ENCODE measurements around the gene KCNC2.

KCNC2 gene

DNA sequence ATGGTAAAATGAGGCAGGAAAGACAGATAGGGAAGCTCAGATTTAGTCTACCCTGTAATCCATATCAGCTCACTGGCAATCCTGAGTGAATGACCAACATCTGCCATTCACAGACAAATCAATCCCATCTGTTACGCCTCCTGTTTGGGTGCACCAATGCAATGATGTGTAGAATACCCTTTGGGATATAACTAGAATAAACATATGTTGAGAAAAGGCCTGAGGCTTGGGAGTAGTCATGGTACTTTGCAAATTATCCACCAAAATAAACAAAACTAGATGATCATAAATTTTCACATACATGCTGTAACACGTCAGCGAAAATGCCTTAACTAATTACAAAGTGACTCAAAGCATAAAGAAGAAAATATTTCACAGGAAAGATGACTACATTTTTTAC lies 78.8 kb downstream of the KCNC2 start:
- Mint-ChIP-seq H3K36me3 (no peaks in the 10 kb centered on the region), H3K4me1 (no peaks in the 10 kb centered on the region), H3K27me3 (no peaks in the 10 kb centered on the region), H3K9me3 (no peaks in the 10 kb centered on the region), H3K27ac (no peak overlapping the region), H3K4me3 (no peak overlapping the region)
- DNase-seq, result no peak
- no peak for ATAC-seq (replicated peaks)

GRCh38 chr12:75129275-75129674 lies 80.4 kb downstream of the KCNC2 start:
- Mint-ChIP-seq H3K27me3 (no peaks in the 10 kb centered on the region), H3K36me3 (no peaks in the 10 kb centered on the region), H3K4me3 (no peak overlapping the region), H3K4me1 (no peaks in the 10 kb centered on the region), H3K9me3 (no peaks in the 10 kb centered on the region), H3K27ac (no peak overlapping the region)
- no peak for ATAC-seq (replicated peaks)
- no peak for DNase-seq

- no peaks in the 10 kb centered on the region for H3K27me3 Mint-ChIP-seq
- no peaks in the 10 kb centered on the region for H3K36me3 Mint-ChIP-seq
Observed at GRCh38 chr12:75121036-75121705, 88.5 kb downstream of the KCNC2 start.

GRCh38 chr12:75120311-75120711 lies 89.3 kb downstream of the KCNC2 start:
- H3K4me3 Mint-ChIP-seq, result no peak overlapping the region
- no peaks in the 10 kb centered on the region for H3K9me3 Mint-ChIP-seq
- ATAC-seq (replicated peaks), result no peak
- no peaks in the 10 kb centered on the region for H3K27me3 Mint-ChIP-seq
- no peaks in the 10 kb centered on the region for H3K4me1 Mint-ChIP-seq
- no peak for DNase-seq
- H3K27ac Mint-ChIP-seq, result no peak overlapping the region
- no peaks in the 10 kb centered on the region for H3K36me3 Mint-ChIP-seq

More at GRCh38 chr12:75121036-75121705, 88.5 kb downstream of the KCNC2 start:
- no peak for ATAC-seq (replicated peaks)
- no peak overlapping the region for H3K4me3 Mint-ChIP-seq
- DNase-seq, result no peak
- no peaks in the 10 kb centered on the region for H3K4me1 Mint-ChIP-seq
- H3K9me3 Mint-ChIP-seq, result no peaks in the 10 kb centered on the region
- no peak overlapping the region for H3K27ac Mint-ChIP-seq

GRCh38 chr12:75116646-75117198 lies 92.9 kb downstream of the KCNC2 start:
- Mint-ChIP-seq H3K4me3 (no peak overlapping the region), H3K4me1 (no peaks in the 10 kb centered on the region), H3K9me3 (peaks cover 0 to 4% of the 10 kb centered on the region in 2 donors), H3K36me3 (no peaks in the 10 kb centered on the region), H3K27ac (no peak overlapping the region), H3K27me3 (no peaks in the 10 kb centered on the region)
- DNase-seq, result no peak
- no peak for ATAC-seq (replicated peaks)

GRCh38 chr12:75115748-75116147 lies 93.9 kb downstream of the KCNC2 start:
- peaks cover 0 to 4% of the 10 kb centered on the region in 2 donors for H3K9me3 Mint-ChIP-seq
- H3K27me3 Mint-ChIP-seq, result no peaks in the 10 kb centered on the region
- no peak overlapping the region for H3K4me3 Mint-ChIP-seq
- ATAC-seq (replicated peaks), result no peak
- no peaks in the 10 kb centered on the region for H3K4me1 Mint-ChIP-seq
- no peaks in the 10 kb centered on the region for H3K36me3 Mint-ChIP-seq
- DNase-seq, result no peak
- no peak overlapping the region for H3K27ac Mint-ChIP-seq

DNA sequence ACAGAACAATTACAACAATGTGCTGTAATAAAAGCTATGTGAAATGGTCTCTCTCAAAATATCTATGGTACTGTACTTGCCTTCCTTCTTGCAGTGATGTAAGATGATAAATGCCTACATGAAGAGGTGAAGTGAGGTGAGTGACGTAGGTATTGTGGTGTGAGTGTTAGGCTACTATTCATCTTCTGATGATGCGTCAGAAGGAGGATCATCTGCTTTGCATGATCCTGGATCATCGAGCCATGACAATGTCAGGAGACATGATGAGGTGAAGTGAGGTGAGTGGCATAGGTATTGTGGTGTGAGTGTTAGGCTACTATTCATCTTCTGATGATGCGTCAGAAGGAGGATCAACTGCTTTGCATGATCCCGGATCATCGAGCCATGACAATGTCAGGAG lies 105.8 kb downstream of the KCNC2 start:
- H3K4me3 Mint-ChIP-seq, result no peak overlapping the region

DNA sequence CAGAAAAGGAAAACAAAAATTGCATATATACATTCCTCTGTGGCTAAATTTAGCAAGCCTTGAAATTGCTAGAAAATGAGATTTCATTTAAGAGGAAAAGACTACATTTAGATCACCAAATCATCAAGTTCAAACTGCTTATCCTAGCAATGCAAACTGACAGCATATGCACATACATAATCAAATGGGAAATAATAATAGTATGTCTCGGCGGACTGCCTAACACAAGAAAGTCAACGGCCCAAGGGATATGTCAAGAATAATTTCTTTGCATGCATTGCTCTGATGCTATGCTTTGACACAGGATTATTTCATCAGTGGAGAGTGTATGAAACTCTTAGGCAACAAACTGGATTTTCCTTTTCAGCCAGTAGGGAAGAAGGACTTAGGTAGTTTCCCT lies 107.9 kb downstream of the KCNC2 start:
- H3K4me3 Mint-ChIP-seq, result no peak overlapping the region
- no peak overlapping the region for H3K27ac Mint-ChIP-seq
- ATAC-seq (replicated peaks), result no peak
- DNase-seq, result no peak
- H3K27me3 Mint-ChIP-seq, result no peaks in the 10 kb centered on the region
- no peaks in the 10 kb centered on the region for H3K36me3 Mint-ChIP-seq
- no peaks in the 10 kb centered on the region for H3K9me3 Mint-ChIP-seq
- H3K4me1 Mint-ChIP-seq, result no peaks in the 10 kb centered on the region

More for the DNA sequence above, 105.8 kb downstream of the KCNC2 start:
- H3K4me1 Mint-ChIP-seq, result no peaks in the 10 kb centered on the region
- H3K27ac Mint-ChIP-seq, result no peak overlapping the region
- no peak for DNase-seq
- no peaks in the 10 kb centered on the region for H3K9me3 Mint-ChIP-seq
- H3K36me3 Mint-ChIP-seq, result no peaks in the 10 kb centered on the region
- H3K27me3 Mint-ChIP-seq, result no peaks in the 10 kb centered on the region
- no peak for ATAC-seq (replicated peaks)

DNA sequence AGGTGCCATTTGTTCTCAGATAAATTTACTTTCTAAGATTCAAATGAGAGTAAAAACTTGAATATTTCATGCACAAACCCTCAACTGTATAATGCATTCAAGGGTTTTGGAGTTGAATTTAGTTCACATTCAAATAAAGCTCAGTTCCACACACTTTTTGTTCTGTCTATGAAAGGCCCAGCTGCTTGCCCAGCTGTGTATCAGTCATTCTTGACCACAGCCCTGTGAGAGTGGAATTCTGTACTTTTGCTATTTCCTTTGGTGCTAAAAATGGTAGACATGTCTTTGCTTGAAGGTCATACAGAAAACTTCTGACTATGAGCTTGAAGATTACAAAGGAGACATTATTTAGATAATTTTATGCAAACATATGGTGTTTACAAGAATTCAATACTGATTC lies 110.4 kb downstream of the KCNC2 start:
- Mint-ChIP-seq H3K27me3 (no peaks in the 10 kb centered on the region), H3K36me3 (no peaks in the 10 kb centered on the region), H3K4me1 (no peaks in the 10 kb centered on the region), H3K27ac (no peak overlapping the region), H3K9me3 (no peaks in the 10 kb centered on the region), H3K4me3 (no peak overlapping the region)
- DNase-seq (no peak), ATAC-seq (replicated peaks) (no peak)

- Mint-ChIP-seq H3K27ac (no peak overlapping the region), H3K9me3 (no peaks in the 10 kb centered on the region), H3K27me3 (no peaks in the 10 kb centered on the region), H3K4me1 (no peaks in the 10 kb centered on the region), H3K36me3 (no peaks in the 10 kb centered on the region), H3K4me3 (no peak overlapping the region)
- ATAC-seq (replicated peaks), result no peak
- DNase-seq, result no peak
Observed at GRCh38 chr12:75097003-75097402, 112.6 kb downstream of the KCNC2 start.

- H3K4me1 Mint-ChIP-seq, result no peaks in the 10 kb centered on the region
- peak in 1 of 2 donors; percentile 10 for ATAC-seq (replicated peaks)
- H3K9me3 Mint-ChIP-seq, result peaks cover 0 to 2% of the 10 kb centered on the region in 2 donors
- no peaks in the 10 kb centered on the region for H3K27me3 Mint-ChIP-seq
- no peak for DNase-seq
- H3K27ac Mint-ChIP-seq, result no peak overlapping the region
- no peak overlapping the region for H3K4me3 Mint-ChIP-seq
- H3K36me3 Mint-ChIP-seq, result no peaks in the 10 kb centered on the region
Observed at GRCh38 chr12:75087654-75088053, 122.0 kb downstream of the KCNC2 start.

DNA sequence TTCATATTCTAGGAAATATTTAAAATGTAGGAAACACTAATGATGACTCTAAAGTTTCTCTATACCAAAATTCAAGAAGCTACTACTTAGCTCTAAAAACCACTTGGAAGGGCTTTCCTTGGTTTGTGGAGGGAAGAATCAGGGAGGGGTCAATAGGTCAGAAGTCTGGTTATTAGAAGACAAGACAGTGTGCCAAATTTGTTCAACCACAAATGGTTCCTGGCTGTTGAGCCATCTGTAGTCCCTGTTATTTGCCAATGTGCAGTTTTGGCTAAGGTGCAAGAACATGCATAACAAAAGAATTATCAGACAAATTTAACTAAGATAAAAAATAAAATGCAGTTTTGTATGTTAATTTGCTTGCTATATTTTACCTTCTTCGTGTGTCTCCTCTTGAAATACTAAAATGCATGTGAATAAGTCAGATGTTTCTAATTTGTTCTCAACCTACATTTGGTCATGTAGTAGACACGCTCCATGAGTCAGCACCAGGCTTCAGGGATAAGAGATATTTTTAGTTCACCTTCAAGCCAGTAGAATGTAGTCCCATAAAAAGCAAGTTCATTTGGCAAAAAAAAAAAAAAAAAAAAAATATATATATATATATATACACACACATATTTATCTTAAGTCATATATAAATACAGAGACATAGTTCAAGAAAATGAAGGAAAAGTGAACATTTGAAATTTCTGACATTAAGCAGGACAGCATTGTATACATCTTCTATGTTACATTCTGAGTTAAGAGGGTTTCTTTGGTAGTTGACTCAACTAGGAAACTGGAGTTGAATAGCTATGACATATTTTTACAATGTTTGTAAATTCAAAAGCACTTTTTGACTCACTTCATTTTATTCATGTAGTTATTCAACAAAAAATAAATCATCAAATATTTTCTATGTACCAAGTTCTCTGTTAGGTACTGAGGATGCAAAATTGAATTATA lies 123.3 kb downstream of the KCNC2 start:
- H3K4me1 Mint-ChIP-seq, result no peaks in the 10 kb centered on the region
- no peaks in the 10 kb centered on the region for H3K27me3 Mint-ChIP-seq
- H3K4me3 Mint-ChIP-seq, result no peak overlapping the region
- no peaks in the 10 kb centered on the region for H3K36me3 Mint-ChIP-seq
- no peak for ATAC-seq (replicated peaks)
- H3K9me3 Mint-ChIP-seq, result peaks cover 0 to 2% of the 10 kb centered on the region in 2 donors
- no peak for DNase-seq
- no peak overlapping the region for H3K27ac Mint-ChIP-seq

DNA sequence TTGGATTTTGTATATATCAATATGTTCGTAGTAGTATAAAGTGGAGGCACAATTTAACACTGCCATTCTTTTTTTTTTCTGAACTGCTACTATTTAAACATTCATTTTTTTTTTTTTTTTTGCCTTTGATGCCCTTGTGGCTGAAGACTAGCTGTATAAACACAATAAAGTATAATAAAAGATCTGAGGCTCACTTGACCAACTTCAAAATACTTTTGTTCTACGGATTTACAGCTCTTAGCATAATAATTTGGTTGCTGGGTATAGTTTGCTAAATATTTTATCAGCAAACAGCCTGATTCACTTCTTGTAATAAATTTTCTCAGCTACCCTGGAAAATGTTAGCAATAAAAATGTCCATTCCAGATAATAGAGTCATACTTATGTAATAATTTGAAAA lies 128.3 kb downstream of the KCNC2 start:
- no peaks in the 10 kb centered on the region for H3K4me1 Mint-ChIP-seq
- DNase-seq, result no peak
- H3K27me3 Mint-ChIP-seq, result no peaks in the 10 kb centered on the region
- no peak overlapping the region for H3K4me3 Mint-ChIP-seq
- no peak for ATAC-seq (replicated peaks)
- H3K27ac Mint-ChIP-seq, result no peak overlapping the region
- no peaks in the 10 kb centered on the region for H3K36me3 Mint-ChIP-seq
- peaks cover 0 to 3% of the 10 kb centered on the region in 2 donors for H3K9me3 Mint-ChIP-seq

DNA sequence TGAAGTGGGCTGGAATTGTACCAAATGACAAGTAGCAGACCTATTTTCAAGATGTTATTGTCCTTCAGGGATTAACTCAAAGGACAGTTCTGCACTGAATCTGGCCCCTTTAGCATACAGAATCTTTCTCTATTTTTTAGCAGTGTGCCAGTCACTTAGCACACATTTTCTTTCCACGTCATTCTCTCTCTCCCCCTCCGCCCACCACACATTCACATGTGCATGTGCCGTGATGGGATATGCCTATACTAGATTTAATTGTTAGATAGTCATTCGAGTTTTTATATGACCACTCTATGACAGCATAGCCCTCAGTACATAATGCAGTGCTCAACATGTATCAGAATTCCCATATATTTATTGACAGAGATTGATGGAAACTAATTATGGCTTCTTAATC lies 129.1 kb downstream of the KCNC2 start:
- no peaks in the 10 kb centered on the region for H3K27me3 Mint-ChIP-seq

GRCh38 chr12:75065482-75065881 lies 144.2 kb downstream of the KCNC2 start:
- no peaks in the 10 kb centered on the region for H3K27me3 Mint-ChIP-seq
- no peaks in the 10 kb centered on the region for H3K36me3 Mint-ChIP-seq
- DNase-seq, result no peak
- peaks cover 2 to 3% of the 10 kb centered on the region in 2 donors for H3K9me3 Mint-ChIP-seq
- no peak for ATAC-seq (replicated peaks)
- no peaks in the 10 kb centered on the region for H3K4me1 Mint-ChIP-seq
- H3K27ac Mint-ChIP-seq, result no peak overlapping the region
- H3K4me3 Mint-ChIP-seq, result no peak overlapping the region

More for the DNA sequence above, 129.1 kb downstream of the KCNC2 start:
- no peak for DNase-seq
- no peak overlapping the region for H3K27ac Mint-ChIP-seq
- no peak overlapping the region for H3K4me3 Mint-ChIP-seq
- peaks cover 0 to 4% of the 10 kb centered on the region in 2 donors for H3K9me3 Mint-ChIP-seq
- H3K4me1 Mint-ChIP-seq, result no peaks in the 10 kb centered on the region
- no peak for ATAC-seq (replicated peaks)
- no peaks in the 10 kb centered on the region for H3K36me3 Mint-ChIP-seq

Data from stimulated activated naive B cell treated with anti-CD40 and anti-IgM and Interleukin-4, amounts not matched to agents 10 μg/mL and 1 μg/mL and 100 μg/mL, for 72 hours (primary cell).